Measurements from ENCODE around the gene PAX5. TPM values are rescaled to one million over a fixed set of nuclear protein-coding genes. Genes with fewer than 3 reads are reported as not detected.

Gene PAX5
- total RNA-seq, 2 experiments from 2014 or later, result 62.5 to 141 TPM

DNA sequence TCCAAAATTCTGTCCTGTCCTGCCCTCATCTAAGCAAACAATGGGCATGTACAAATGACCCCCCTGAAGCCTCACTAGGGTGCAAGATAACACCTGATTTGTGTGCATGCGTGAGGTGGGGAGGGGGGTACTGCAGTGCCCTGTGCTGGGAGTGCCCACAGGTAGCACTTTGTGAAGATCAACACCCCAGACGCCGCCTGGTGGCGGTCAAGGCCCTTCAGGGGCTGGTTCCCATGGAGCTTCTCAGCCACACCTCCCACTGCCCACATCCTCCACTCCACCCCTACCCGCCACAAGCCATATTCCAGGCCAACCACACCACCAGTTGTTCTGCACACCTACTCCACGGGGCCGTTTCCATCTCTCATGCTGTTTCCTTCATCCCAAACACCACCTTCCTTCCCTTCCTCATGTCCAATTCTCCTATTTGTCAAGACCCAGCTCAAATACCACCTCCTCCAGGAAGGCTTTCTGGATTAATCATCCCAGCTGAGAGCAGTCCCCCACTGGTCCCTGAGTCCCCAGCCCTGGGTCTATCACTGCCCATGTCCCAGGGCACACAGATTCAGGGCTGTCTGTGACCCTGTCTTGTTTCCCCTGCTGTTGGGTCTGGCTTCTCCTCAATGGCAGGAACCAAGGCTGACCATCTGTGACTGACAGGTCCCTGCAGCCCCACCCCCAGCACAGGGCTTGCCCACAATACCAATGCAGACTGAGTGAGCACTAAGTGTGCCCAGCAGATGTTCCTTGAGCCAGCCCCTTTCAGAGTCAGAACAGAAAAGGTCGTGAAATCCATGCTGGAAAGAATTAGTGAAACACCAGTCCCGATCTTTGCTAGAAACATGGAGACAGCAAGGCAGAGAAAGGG lies 178.4 kb downstream of the PAX5 start:
- no peak overlapping the region for H3K4me2 ChIP-seq (ENCODE audit: low read length)
- H2AFZ ChIP-seq (ENCODE audit: low read length), result no peak overlapping the region
- ChIA-PET POLR2A (no interaction called here), CTCF (ENCODE audit: unreplicated experiment) (interaction anchor here (1.7 kb wide), 1 partner anchor 17 kb away, joined by 8 read pairs; no protein-coding TSS in a partner anchor)
- no TSS peak for BruUV-seq (replicated peaks)
- H3K9me3 ChIP-seq (ENCODE audit: low read length), result no peaks in the 10 kb centered on the region
- TF ChIP-seq, protein P1, sequence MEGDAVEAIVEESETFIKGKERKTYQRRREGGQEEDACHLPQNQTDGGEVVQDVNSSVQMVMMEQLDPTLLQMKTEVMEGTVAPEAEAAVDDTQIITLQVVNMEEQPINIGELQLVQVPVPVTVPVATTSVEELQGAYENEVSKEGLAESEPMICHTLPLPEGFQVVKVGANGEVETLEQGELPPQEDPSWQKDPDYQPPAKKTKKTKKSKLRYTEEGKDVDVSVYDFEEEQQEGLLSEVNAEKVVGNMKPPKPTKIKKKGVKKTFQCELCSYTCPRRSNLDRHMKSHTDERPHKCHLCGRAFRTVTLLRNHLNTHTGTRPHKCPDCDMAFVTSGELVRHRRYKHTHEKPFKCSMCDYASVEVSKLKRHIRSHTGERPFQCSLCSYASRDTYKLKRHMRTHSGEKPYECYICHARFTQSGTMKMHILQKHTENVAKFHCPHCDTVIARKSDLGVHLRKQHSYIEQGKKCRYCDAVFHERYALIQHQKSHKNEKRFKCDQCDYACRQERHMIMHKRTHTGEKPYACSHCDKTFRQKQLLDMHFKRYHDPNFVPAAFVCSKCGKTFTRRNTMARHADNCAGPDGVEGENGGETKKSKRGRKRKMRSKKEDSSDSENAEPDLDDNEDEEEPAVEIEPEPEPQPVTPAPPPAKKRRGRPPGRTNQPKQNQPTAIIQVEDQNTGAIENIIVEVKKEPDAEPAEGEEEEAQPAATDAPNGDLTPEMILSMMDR (conservative IDR thresholded peaks at IDR 0.05; ENCODE audit: low read length), result peak; percentile 76
- no peak for TF ChIP-seq EZH2phosphoT487 (IDR thresholded peaks at IDR 0.05; ENCODE audit: borderline replicate concordance, low read depth, low read length)
- DNase-seq (ENCODE audit: low spot score), result peak; percentile 71
- H3K27ac ChIP-seq (ENCODE audit: low read depth, low read length, poor library complexity, severe bottlenecking), result no peak overlapping the region
- peaks cover 16% of the 10 kb centered on the region for H3K4me1 ChIP-seq (ENCODE audit: insufficient read depth, low read length, poor library complexity, severe bottlenecking)
- no peaks in the 10 kb centered on the region for H3K79me2 ChIP-seq (ENCODE audit: insufficient read depth, low read depth, low read length)
- H3K4me3 ChIP-seq (ENCODE audit: low read depth, low read length, poor library complexity, severe bottlenecking), result no peak overlapping the region
- H3K36me3 ChIP-seq (ENCODE audit: insufficient read depth, low read length), result peaks cover 63% of the 10 kb centered on the region
- H4K20me1 ChIP-seq (ENCODE audit: insufficient read depth, low read length), result no peaks in the 10 kb centered on the region
- intact Hi-C loops (cut with micrococcal nuclease; ENCODE audit: unreplicated experiment), result loop anchor here (10.0 kb wide), 1 partner anchor 221 kb away; no protein-coding TSS in a partner anchor
- H3K9me2 ChIP-seq (ENCODE audit: insufficient read depth, low read length), result no peaks in the 10 kb centered on the region

DNA sequence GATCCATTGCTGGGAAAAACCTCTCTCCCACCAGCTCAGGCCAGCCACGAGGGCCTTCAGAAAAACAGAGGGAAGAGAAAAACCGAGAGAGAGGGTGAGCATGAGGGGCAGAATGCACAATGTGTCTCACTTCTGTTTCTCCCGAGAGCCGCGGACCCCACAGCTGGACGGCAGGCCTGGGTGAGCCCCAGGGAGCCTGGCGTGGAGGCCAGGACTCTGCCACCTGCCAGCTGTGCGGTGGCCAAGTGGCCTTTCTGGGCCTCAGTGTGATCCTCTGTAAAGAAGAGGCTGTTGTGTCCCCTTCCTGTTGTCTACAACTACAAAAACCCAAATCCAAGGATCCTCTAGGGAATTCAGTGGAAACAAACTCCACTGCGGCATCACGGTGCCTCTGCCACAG lies 179.3 kb downstream of the PAX5 start:
- Histone ChIP-seq H3K4me2 (ENCODE audit: low read length) (no peak overlapping the region), H3K9me2 (ENCODE audit: insufficient read depth, low read length) (no peaks in the 10 kb centered on the region), H3K9me3 (ENCODE audit: low read length) (no peaks in the 10 kb centered on the region), H3K4me3 (ENCODE audit: low read depth, low read length, poor library complexity, severe bottlenecking) (no peak overlapping the region), H3K36me3 (ENCODE audit: insufficient read depth, low read length) (peaks cover 67% of the 10 kb centered on the region), H3K4me1 (ENCODE audit: insufficient read depth, low read length, poor library complexity, severe bottlenecking) (peaks cover 16% of the 10 kb centered on the region), H3K27ac (ENCODE audit: low read depth, low read length, poor library complexity, severe bottlenecking) (no peak overlapping the region), H3K79me2 (ENCODE audit: insufficient read depth, low read depth, low read length) (no peaks in the 10 kb centered on the region), H2AFZ (ENCODE audit: low read length) (no peak overlapping the region), H4K20me1 (ENCODE audit: insufficient read depth, low read length) (no peaks in the 10 kb centered on the region)
- no TSS peak for BruUV-seq (replicated peaks)
- TF ChIP-seq, protein P1 (conservative IDR thresholded peaks at IDR 0.05; ENCODE audit: low read length), result no peak
- TF ChIP-seq EZH2phosphoT487 (IDR thresholded peaks at IDR 0.05; ENCODE audit: borderline replicate concordance, low read depth, low read length), result no peak
- DNase-seq (ENCODE audit: low spot score), result no peak
- CTCF ChIA-PET (ENCODE audit: unreplicated experiment), result interaction anchor here (1.7 kb wide), 1 partner anchor 18 kb away, joined by 8 read pairs; no protein-coding TSS in a partner anchor
- POLR2A ChIA-PET, result no interaction called here
- intact Hi-C loops (cut with micrococcal nuclease; ENCODE audit: unreplicated experiment), result loop anchor here (10.0 kb wide), 1 partner anchor 220 kb away; no protein-coding TSS in a partner anchor

DNA sequence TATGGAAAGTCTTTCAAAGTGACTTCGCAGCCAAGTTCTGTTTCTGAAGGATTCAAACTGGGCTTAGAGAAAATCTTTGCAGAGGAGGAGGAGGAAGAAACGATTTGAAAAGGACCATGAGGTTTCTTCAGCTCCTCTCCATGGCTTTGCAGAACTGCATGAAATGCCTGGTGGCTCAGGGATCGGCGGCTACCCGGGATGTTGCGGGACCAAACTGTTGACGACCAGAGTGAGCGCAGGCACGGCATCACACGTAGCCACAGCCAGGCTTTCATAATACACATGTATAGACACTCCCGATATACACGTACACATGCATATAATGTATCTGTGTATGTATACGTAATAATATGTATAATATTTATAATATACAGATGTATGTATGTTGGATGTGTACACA lies 180.0 kb downstream of the PAX5 start:
- intact Hi-C loops (cut with micrococcal nuclease; ENCODE audit: unreplicated experiment), result loop anchor here (10.0 kb wide), 1 partner anchor 219 kb away; no protein-coding TSS in a partner anchor
- no peak for DNase-seq (ENCODE audit: low spot score)
- Histone ChIP-seq H3K79me2 (ENCODE audit: insufficient read depth, low read depth, low read length) (no peaks in the 10 kb centered on the region), H3K9me2 (ENCODE audit: insufficient read depth, low read length) (no peaks in the 10 kb centered on the region), H3K4me2 (ENCODE audit: low read length) (no peak overlapping the region), H3K9me3 (ENCODE audit: low read length) (no peaks in the 10 kb centered on the region), H3K4me3 (ENCODE audit: low read depth, low read length, poor library complexity, severe bottlenecking) (no peak overlapping the region), H2AFZ (ENCODE audit: low read length) (no peak overlapping the region), H4K20me1 (ENCODE audit: insufficient read depth, low read length) (no peaks in the 10 kb centered on the region), H3K4me1 (ENCODE audit: insufficient read depth, low read length, poor library complexity, severe bottlenecking) (peaks cover 16% of the 10 kb centered on the region), H3K36me3 (ENCODE audit: insufficient read depth, low read length) (peaks cover 74% of the 10 kb centered on the region), H3K27ac (ENCODE audit: low read depth, low read length, poor library complexity, severe bottlenecking) (no peak overlapping the region)
- TF ChIP-seq, protein P1 (conservative IDR thresholded peaks at IDR 0.05; ENCODE audit: low read length), result no peak
- TF ChIP-seq EZH2phosphoT487 (IDR thresholded peaks at IDR 0.05; ENCODE audit: borderline replicate concordance, low read depth, low read length), result no peak
- ChIA-PET POLR2A (no interaction called here), CTCF (ENCODE audit: unreplicated experiment) (no interaction called here)
- no TSS peak for BruUV-seq (replicated peaks)
